ENCODE data around the gene SLC44A4. TPM values are rescaled to one million over a fixed set of nuclear protein-coding genes. Genes with fewer than 3 reads are reported as not detected.

Gene SLC44A4
- total and polyA plus RNA-seq, 8 donors, result 9.6 to 78.8 (median 21.1) TPM

GRCh38 chr6:31876357-31876756 lies 2.4 kb downstream of the SLC44A4 start:
- ATAC-seq, result no peak
- no peak overlapping the region for H3K4me3 ChIP-seq
- no peaks in the 10 kb centered on the region for H3K4me1 ChIP-seq
- DNase-seq, result no peak
- TF ChIP-seq, protein P1, sequence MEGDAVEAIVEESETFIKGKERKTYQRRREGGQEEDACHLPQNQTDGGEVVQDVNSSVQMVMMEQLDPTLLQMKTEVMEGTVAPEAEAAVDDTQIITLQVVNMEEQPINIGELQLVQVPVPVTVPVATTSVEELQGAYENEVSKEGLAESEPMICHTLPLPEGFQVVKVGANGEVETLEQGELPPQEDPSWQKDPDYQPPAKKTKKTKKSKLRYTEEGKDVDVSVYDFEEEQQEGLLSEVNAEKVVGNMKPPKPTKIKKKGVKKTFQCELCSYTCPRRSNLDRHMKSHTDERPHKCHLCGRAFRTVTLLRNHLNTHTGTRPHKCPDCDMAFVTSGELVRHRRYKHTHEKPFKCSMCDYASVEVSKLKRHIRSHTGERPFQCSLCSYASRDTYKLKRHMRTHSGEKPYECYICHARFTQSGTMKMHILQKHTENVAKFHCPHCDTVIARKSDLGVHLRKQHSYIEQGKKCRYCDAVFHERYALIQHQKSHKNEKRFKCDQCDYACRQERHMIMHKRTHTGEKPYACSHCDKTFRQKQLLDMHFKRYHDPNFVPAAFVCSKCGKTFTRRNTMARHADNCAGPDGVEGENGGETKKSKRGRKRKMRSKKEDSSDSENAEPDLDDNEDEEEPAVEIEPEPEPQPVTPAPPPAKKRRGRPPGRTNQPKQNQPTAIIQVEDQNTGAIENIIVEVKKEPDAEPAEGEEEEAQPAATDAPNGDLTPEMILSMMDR (IDR thresholded peaks at IDR 0.05), result no peak
- peaks cover 0 to 20% of the 10 kb centered on the region in 2 donors for H3K36me3 ChIP-seq
- H3K27ac ChIP-seq, result no peak overlapping the region
- H3K9me3 ChIP-seq, result no peaks in the 10 kb centered on the region
- no peaks in the 10 kb centered on the region for H3K27me3 ChIP-seq
- intact Hi-C loops (cut with DNase I), result no loop called here

GRCh38 chr6:31875877-31876276 lies 2.9 kb downstream of the SLC44A4 start:
- H3K27me3 ChIP-seq, result no peaks in the 10 kb centered on the region
- H3K4me3 ChIP-seq, result no peak overlapping the region
- intact Hi-C loops (cut with DNase I), result no loop called here
- no peak overlapping the region for H3K27ac ChIP-seq
- ATAC-seq, result no peak
- H3K9me3 ChIP-seq, result no peaks in the 10 kb centered on the region
- no peaks in the 10 kb centered on the region for H3K4me1 ChIP-seq
- H3K36me3 ChIP-seq, result peaks cover 0 to 15% of the 10 kb centered on the region in 2 donors
- DNase-seq, result no peak
- TF ChIP-seq, protein P1 (IDR thresholded peaks at IDR 0.05), result no peak

DNA sequence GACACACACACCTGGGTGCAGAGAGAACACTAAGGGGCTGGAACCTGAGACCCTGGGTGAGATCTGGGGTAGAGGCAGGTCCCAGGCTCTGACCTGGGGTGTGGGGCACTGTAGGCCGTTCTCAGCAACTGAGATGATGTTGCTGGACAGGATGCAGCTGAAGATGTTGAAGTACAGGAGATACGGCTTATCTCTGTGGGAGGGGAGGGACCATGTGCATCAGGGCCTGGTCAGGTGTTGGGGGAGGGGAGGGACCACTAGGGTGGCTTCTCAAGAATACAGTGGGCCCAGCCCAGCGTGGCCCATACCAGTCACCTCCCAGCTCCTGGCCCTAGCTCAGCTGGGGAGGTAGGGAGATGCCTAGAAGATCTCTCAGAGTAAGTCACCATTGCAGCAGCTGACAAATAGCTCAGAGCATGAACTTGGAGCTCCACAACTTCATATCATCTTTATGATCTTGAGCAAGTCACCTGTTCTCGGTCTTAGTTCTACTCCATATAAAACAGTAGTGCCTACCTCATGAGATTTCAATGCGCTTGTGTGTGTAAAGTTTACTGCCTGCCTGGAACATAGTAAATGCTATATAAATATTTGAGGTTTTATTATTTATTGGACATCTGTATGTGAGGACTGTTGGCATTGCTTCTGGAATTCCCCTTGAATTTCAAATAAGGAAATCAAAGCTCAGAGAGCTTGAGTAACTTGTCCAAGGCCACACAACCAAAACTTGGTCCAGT lies 3.8 kb downstream of the SLC44A4 start:
- H3K9me3 ChIP-seq, result no peaks in the 10 kb centered on the region
- TF ChIP-seq, protein P1 (IDR thresholded peaks at IDR 0.05), result no peak
- no peak overlapping the region for H3K27ac ChIP-seq
- no peak overlapping the region for H3K4me3 ChIP-seq
- peaks cover 0 to 7% of the 10 kb centered on the region in 2 donors for H3K36me3 ChIP-seq
- no peak for ATAC-seq
- H3K4me1 ChIP-seq, result no peaks in the 10 kb centered on the region
- intact Hi-C loops (cut with DNase I), result no loop called here
- no peaks in the 10 kb centered on the region for H3K27me3 ChIP-seq
- DNase-seq, result no peak

DNA sequence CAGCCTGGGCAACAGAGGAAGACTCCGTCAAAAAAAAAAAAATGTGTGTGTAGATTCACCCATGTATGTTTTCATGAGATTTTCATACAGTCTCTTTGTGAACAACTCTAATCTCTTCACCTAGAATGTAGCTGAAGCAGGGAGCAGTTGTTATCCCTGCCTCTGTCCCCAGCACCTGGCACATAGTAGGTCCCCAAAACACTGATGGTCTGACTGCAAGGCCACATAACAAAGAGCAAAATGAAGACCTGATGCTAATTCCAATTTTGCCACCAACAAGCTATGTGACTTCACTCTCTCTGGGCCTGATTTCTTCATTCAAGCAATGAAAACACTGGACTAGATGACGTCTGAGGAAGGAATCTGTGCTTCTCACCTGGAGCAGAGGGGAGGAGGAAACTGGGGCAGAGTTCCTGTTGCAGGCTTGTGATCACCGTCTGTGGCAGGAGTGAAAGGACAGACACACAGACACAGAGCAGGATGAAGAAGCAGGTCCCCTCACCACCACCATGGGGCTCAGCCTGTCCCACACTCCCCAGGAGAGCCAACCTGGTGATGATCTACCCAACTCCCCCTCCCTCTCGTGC lies 4.6 kb downstream of the SLC44A4 start:
- no peaks in the 10 kb centered on the region for H3K4me1 ChIP-seq
- intact Hi-C loops (cut with DNase I), result no loop called here
- H3K9me3 ChIP-seq, result no peaks in the 10 kb centered on the region
- TF ChIP-seq, protein P1 (IDR thresholded peaks at IDR 0.05), result no peak
- no peaks in the 10 kb centered on the region for H3K27me3 ChIP-seq
- H3K4me3 ChIP-seq, result no peak overlapping the region
- ATAC-seq, result no peak
- no peak for DNase-seq
- H3K36me3 ChIP-seq, result no peaks in the 10 kb centered on the region
- no peak overlapping the region for H3K27ac ChIP-seq

DNA sequence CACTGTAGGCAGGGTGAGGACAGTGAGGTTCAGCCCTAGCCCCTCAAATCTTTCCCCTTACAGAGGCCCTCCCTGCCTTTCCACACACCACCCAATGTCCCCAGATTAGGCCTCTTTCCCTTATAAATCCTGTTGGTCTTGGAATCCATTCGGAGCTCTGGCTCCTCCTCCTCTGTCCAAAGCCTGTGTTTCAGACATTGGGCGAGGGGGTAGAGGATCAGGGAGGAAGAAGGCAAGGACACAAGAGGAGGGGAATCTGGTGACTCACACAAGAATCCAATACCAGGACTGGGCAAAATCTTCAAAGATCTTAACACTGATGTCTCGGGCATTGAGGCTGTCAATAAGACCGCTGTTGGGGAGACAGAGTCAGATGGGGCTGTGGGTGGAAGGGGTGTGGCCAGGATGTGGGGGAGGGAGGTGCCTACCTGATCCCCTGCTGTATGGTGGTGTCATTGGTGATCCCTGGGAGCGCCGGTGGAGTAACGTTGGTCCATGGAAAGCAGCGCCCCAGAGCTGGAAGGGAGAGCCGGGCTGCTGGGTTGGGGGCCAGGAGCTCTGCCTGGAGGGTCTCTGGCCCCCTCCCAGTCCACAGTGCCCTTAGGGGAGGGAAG lies 7.6 kb downstream of the SLC44A4 start:
- DNase-seq, result no peak
- Histone ChIP-seq H3K4me3 (no peak overlapping the region), H3K27ac (no peak overlapping the region), H3K36me3 (no peaks in the 10 kb centered on the region), H3K27me3 (no peaks in the 10 kb centered on the region), H3K4me1 (no peaks in the 10 kb centered on the region), H3K9me3 (no peaks in the 10 kb centered on the region)
- no peak for ATAC-seq
- intact Hi-C loops (cut with DNase I), result no loop called here
- TF ChIP-seq, protein P1 (IDR thresholded peaks at IDR 0.05), result no peak
